ENCODE results near the gene SYNPR. TPM values are rescaled to one million over a fixed set of nuclear protein-coding genes. Genes with fewer than 3 reads are reported as not detected.

The SYNPR gene
- total RNA-seq, 1 donor from 2014 or later: 0.27 TPM

GRCh38 chr3:63654931-63655330, 376.8 kb downstream of the SYNPR start:
- H3K9me3 ChIP-seq (ENCODE audit: insufficient read depth, low read depth, low read length): no peaks in the 10 kb centered on the region
- H3K4me3 ChIP-seq (ENCODE audit: insufficient read depth, low read depth, low read length): no peak overlapping the region
- no peak for FAIRE-seq
- H3K36me3 ChIP-seq (ENCODE audit: insufficient read depth, low read length): no peaks in the 10 kb centered on the region
- Mint-ChIP-seq H3K27me3 (ENCODE audit: low read depth, unreplicated experiment) (peaks cover 2% of the 10 kb centered on the region), H3K36me3 (ENCODE audit: low read depth, unreplicated experiment) (no peaks in the 10 kb centered on the region), H3K9me3 (ENCODE audit: unreplicated experiment) (peaks cover 1% of the 10 kb centered on the region), H3K27ac (ENCODE audit: unreplicated experiment) (peak overlapping the region; percentile 43), H3K4me3 (ENCODE audit: unreplicated experiment) (no peak overlapping the region), H3K4me1 (ENCODE audit: low read depth, unreplicated experiment) (peaks cover 20% of the 10 kb centered on the region)
- peak overlapping the region; percentile 42 for H3K4me2 ChIP-seq (ENCODE audit: low read length)
- no peak overlapping the region for H2AFZ ChIP-seq (ENCODE audit: low read depth, low read length)
- DNase-seq (ENCODE audit: low read depth): peak; percentile 60
- peaks cover 37% of the 10 kb centered on the region for H3K4me1 ChIP-seq (ENCODE audit: insufficient read depth, low read length)
- TF ChIP-seq, protein P1, sequence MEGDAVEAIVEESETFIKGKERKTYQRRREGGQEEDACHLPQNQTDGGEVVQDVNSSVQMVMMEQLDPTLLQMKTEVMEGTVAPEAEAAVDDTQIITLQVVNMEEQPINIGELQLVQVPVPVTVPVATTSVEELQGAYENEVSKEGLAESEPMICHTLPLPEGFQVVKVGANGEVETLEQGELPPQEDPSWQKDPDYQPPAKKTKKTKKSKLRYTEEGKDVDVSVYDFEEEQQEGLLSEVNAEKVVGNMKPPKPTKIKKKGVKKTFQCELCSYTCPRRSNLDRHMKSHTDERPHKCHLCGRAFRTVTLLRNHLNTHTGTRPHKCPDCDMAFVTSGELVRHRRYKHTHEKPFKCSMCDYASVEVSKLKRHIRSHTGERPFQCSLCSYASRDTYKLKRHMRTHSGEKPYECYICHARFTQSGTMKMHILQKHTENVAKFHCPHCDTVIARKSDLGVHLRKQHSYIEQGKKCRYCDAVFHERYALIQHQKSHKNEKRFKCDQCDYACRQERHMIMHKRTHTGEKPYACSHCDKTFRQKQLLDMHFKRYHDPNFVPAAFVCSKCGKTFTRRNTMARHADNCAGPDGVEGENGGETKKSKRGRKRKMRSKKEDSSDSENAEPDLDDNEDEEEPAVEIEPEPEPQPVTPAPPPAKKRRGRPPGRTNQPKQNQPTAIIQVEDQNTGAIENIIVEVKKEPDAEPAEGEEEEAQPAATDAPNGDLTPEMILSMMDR (IDR thresholded peaks at IDR 0.05; ENCODE audit: insufficient read depth, low read depth, low read length): no peak
- TF ChIP-seq EZH2 (IDR thresholded peaks at IDR 0.05; ENCODE audit: insufficient read depth, low read length): no peak
- H3K27ac ChIP-seq (ENCODE audit: low read depth, low read length): peak overlapping the region; percentile 89
- H3K9ac ChIP-seq (ENCODE audit: low read length): peak overlapping the region; percentile 55
- H3K27me3 ChIP-seq (ENCODE audit: insufficient read depth, low read length): no peaks in the 10 kb centered on the region
- H3K79me2 ChIP-seq (ENCODE audit: insufficient read depth, low read length): no peaks in the 10 kb centered on the region
- no peaks in the 10 kb centered on the region for H4K20me1 ChIP-seq (ENCODE audit: insufficient read depth, low read length)

GRCh38 chr3:63655519-63655918, 377.4 kb downstream of the SYNPR start:
- no peak overlapping the region for H2AFZ ChIP-seq (ENCODE audit: low read depth, low read length)
- H3K9me3 Mint-ChIP-seq (ENCODE audit: unreplicated experiment): peaks cover 1% of the 10 kb centered on the region
- peaks cover 6% of the 10 kb centered on the region for H3K27me3 Mint-ChIP-seq (ENCODE audit: low read depth, unreplicated experiment)
- H3K4me2 ChIP-seq (ENCODE audit: low read length): peak overlapping the region; percentile 42
- no peaks in the 10 kb centered on the region for H3K27me3 ChIP-seq (ENCODE audit: insufficient read depth, low read length)
- peaks cover 20% of the 10 kb centered on the region for H3K4me1 Mint-ChIP-seq (ENCODE audit: low read depth, unreplicated experiment)
- peaks cover 37% of the 10 kb centered on the region for H3K4me1 ChIP-seq (ENCODE audit: insufficient read depth, low read length)
- H3K36me3 ChIP-seq (ENCODE audit: insufficient read depth, low read length): no peaks in the 10 kb centered on the region
- peak overlapping the region; percentile 89 for H3K27ac ChIP-seq (ENCODE audit: low read depth, low read length)
- H3K4me3 ChIP-seq (ENCODE audit: insufficient read depth, low read depth, low read length): no peak overlapping the region
- H3K79me2 ChIP-seq (ENCODE audit: insufficient read depth, low read length): no peaks in the 10 kb centered on the region
- no peaks in the 10 kb centered on the region for H3K9me3 ChIP-seq (ENCODE audit: insufficient read depth, low read depth, low read length)
- H3K27ac Mint-ChIP-seq (ENCODE audit: unreplicated experiment): peak overlapping the region; percentile 70
- DNase-seq (ENCODE audit: low read depth) (peak; percentile 98), FAIRE-seq (peak; percentile 86)
- no peak overlapping the region for H3K4me3 Mint-ChIP-seq (ENCODE audit: unreplicated experiment)
- H4K20me1 ChIP-seq (ENCODE audit: insufficient read depth, low read length): no peaks in the 10 kb centered on the region
- peak overlapping the region; percentile 68 for H3K9ac ChIP-seq (ENCODE audit: low read length)
- TF ChIP-seq EZH2 (IDR thresholded peaks at IDR 0.05; ENCODE audit: insufficient read depth, low read length): no peak
- TF ChIP-seq, protein P1 (IDR thresholded peaks at IDR 0.05; ENCODE audit: insufficient read depth, low read depth, low read length): no peak
- no peaks in the 10 kb centered on the region for H3K36me3 Mint-ChIP-seq (ENCODE audit: low read depth, unreplicated experiment)

DNA sequence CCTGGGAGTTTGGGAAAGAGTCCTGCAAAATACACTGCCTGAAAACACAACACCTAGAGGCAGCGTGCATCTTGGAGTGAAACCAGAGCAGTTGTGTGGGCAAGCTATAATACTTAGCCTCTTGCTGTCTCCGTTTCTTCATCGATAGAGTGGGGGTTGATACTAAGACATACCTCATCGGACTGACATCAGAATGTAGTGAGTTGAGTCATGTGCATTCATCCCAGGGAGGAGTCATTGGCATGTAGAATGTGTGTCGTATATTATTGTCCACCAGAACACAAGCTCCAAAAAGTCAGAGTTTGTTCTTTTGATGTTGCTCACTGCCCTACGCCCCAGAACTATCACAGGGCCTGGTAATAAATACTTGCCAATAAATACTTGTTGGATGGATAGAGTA, 378.7 kb downstream of the SYNPR start:
- Mint-ChIP-seq H3K27me3 (ENCODE audit: low read depth, unreplicated experiment) (peaks cover 6% of the 10 kb centered on the region), H3K27ac (ENCODE audit: unreplicated experiment) (no peak overlapping the region), H3K36me3 (ENCODE audit: low read depth, unreplicated experiment) (no peaks in the 10 kb centered on the region), H3K9me3 (ENCODE audit: unreplicated experiment) (peaks cover 1% of the 10 kb centered on the region), H3K4me1 (ENCODE audit: low read depth, unreplicated experiment) (peaks cover 20% of the 10 kb centered on the region), H3K4me3 (ENCODE audit: unreplicated experiment) (no peak overlapping the region)
- Histone ChIP-seq H3K27ac (ENCODE audit: low read depth, low read length) (peak overlapping the region; percentile 89), H3K36me3 (ENCODE audit: insufficient read depth, low read length) (no peaks in the 10 kb centered on the region), H2AFZ (ENCODE audit: low read depth, low read length) (peak overlapping the region; percentile 37), H3K4me3 (ENCODE audit: insufficient read depth, low read depth, low read length) (no peak overlapping the region), H3K4me1 (ENCODE audit: insufficient read depth, low read length) (peaks cover 37% of the 10 kb centered on the region), H3K27me3 (ENCODE audit: insufficient read depth, low read length) (no peaks in the 10 kb centered on the region), H4K20me1 (ENCODE audit: insufficient read depth, low read length) (no peaks in the 10 kb centered on the region), H3K4me2 (ENCODE audit: low read length) (peak overlapping the region; percentile 70), H3K9me3 (ENCODE audit: insufficient read depth, low read depth, low read length) (no peaks in the 10 kb centered on the region), H3K9ac (ENCODE audit: low read length) (peak overlapping the region; percentile 54), H3K79me2 (ENCODE audit: insufficient read depth, low read length) (no peaks in the 10 kb centered on the region)
- FAIRE-seq (peak; percentile 82), DNase-seq (ENCODE audit: low read depth) (peak; percentile 93)
- TF ChIP-seq, protein P1 (IDR thresholded peaks at IDR 0.05; ENCODE audit: insufficient read depth, low read depth, low read length): no peak
- no peak for TF ChIP-seq EZH2 (IDR thresholded peaks at IDR 0.05; ENCODE audit: insufficient read depth, low read length)
